PC-9 (cell line): Measurements from ENCODE around the gene RBMS3.

Experiments used
- EZH2 ChIP-seq: fragments of 200-600 bp; sonication (generic); IDR thresholded peaks from 2 replicates; pipeline ENCODE4 v1.8.0; 2017; ENCODE audit warnings: antibody characterized with exemption, low read depth
- TF ChIP-seq, protein P1 (sequence below): fragments of 200-600 bp; sonication (generic); conservative IDR thresholded peaks from 2 replicates; pipeline ENCODE4 v1.6.1; 2017; ENCODE audit warnings: mixed run types, antibody characterized with exemption, mild to moderate bottlenecking, moderate library complexity

DNA sequence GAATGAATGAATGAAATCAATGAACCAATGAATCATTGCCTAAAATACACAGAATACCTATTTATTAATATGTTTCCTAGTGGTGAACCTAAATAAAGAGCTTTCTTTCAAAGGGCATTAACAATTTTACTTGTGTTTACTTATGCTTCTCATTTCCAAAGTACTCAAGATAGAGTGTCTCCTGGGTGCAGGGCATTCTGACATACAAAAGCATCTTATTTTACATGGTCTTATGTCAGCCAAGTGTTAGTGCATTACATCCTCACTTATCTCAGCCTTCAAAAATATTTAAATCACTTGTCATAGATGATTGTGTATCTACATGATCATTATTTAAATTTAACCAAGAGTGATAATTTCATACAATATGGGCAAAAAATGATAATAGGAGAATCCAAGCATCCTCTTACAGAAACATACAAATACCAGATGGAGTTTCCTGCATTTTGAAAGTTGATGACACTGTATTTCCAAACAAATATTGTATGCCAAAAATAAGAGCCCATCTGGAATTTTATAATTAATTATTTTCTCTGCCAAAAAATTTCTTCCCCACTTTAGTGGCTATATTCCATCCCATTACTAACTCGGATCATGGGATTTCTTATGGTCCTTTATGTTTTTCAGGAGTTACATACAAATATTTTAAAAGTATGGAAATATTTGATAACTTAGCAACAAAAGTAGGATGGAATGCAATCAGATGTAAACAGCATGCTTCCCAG, 279.0 kb downstream of the RBMS3 start:
- TF ChIP-seq, protein P1, sequence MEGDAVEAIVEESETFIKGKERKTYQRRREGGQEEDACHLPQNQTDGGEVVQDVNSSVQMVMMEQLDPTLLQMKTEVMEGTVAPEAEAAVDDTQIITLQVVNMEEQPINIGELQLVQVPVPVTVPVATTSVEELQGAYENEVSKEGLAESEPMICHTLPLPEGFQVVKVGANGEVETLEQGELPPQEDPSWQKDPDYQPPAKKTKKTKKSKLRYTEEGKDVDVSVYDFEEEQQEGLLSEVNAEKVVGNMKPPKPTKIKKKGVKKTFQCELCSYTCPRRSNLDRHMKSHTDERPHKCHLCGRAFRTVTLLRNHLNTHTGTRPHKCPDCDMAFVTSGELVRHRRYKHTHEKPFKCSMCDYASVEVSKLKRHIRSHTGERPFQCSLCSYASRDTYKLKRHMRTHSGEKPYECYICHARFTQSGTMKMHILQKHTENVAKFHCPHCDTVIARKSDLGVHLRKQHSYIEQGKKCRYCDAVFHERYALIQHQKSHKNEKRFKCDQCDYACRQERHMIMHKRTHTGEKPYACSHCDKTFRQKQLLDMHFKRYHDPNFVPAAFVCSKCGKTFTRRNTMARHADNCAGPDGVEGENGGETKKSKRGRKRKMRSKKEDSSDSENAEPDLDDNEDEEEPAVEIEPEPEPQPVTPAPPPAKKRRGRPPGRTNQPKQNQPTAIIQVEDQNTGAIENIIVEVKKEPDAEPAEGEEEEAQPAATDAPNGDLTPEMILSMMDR = no peak
- TF ChIP-seq EZH2 = no peak
